HepG2 (cell line): Measurements from ENCODE around the gene TMEM38B. TPM values are rescaled to one million over a fixed set of nuclear protein-coding genes. Genes with fewer than 3 reads are reported as not detected.

ENCODE experiments used
- SMAD9 ChIP-seq: sonication (generic); formaldehyde crosslinking; IDR thresholded peaks from 2 replicates; pipeline ENCODE4 v1.5.1; 2020; ENCODE audit warnings: mild to moderate bottlenecking, missing genetic modification reagents
- ZNF282 ChIP-seq: fragments of 450-650 bp; IDR thresholded peaks from 2 replicates; pipeline ENCODE4 v1.6.1; 2018; ENCODE audit not compliant: partially characterized antibody
- polyA plus RNA-seq, 8 experiments: library from polyadenylated mRNA; depleted of rRNA in 3 of 8; stranded (reverse) in 7 of 8; unstranded in 1 of 8; fragments of >200 nt; fragmentation: Illumina TruSeq in 4 of 8; extraction: Trizol in 4 of 8; gene quantifications; 2 replicates each; pipeline versions ENCODE4 v1.2.1 to v1.2.3, GENCODE V29; 2011 to 2016; ENCODE audit warnings: low read depth in 4 of 8, missing spikeins in 1 of 8, mixed read lengths in 1 of 8; ENCODE audit not compliant: insufficient read depth in 1 of 8
- total RNA-seq, 5 experiments: library from RNA; depleted of rRNA; stranded (reverse); fragments of >200 nt; fragmentation: Illumina TruSeq; extraction: Trizol; gene quantifications; 2 replicates each; pipeline ENCODE4 v1.2.3, GENCODE V29; 2016; ENCODE audit warnings: low read depth in 1 of 5
- TF ChIP-seq, protein P1 (sequence below), 2 experiments: IDR thresholded peaks; 2 replicates each; pipeline ENCODE4 v1.6.1; 2011 to 2012; ENCODE audit warnings: low read length in 2 of 2, borderline replicate concordance in 1 of 2, low read depth in 1 of 2, mild to moderate bottlenecking in 1 of 2, moderate library complexity in 1 of 2
- TF ChIP-seq, protein P2 (sequence below), 2 experiments: sonication (generic) in 1 of 2; formaldehyde crosslinking in 1 of 2; IDR thresholded peaks; 2 replicates each; pipeline versions ENCODE4 v1.6.1 to v1.9.0; 2014 to 2022; ENCODE audit warnings: antibody characterized with exemption in 1 of 2, borderline replicate concordance in 1 of 2, inconsistent platforms in 1 of 2, low read depth in 1 of 2, missing genetic modification reagents in 1 of 2

TMEM38B gene
- total and polyA plus RNA-seq, 2 of the 13 experiments (the other 11 are each of a cell fraction or from before 2014, with no cell fraction given) = 13.4 to 32.4 TPM

DNA sequence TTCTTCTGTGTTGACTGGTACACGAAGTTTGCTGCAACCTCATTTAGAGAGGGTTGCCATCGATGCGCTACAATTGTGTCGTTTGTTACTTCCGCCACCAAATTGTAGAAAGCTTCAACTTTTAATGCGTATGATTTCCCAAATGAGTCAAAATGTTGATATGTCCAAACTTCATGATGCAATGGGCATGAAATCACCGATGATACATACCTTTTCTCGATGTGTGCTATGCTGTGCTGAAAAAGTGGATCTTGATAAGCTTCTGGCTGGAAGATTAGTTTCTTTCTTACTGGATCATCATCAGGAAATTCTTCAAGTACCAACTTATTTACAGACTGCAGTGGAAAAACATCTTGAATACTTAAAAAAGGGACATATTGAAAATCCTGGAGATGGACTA, 65.7 kb downstream of the TMEM38B start (continued):
- TF ChIP-seq, protein P1, sequence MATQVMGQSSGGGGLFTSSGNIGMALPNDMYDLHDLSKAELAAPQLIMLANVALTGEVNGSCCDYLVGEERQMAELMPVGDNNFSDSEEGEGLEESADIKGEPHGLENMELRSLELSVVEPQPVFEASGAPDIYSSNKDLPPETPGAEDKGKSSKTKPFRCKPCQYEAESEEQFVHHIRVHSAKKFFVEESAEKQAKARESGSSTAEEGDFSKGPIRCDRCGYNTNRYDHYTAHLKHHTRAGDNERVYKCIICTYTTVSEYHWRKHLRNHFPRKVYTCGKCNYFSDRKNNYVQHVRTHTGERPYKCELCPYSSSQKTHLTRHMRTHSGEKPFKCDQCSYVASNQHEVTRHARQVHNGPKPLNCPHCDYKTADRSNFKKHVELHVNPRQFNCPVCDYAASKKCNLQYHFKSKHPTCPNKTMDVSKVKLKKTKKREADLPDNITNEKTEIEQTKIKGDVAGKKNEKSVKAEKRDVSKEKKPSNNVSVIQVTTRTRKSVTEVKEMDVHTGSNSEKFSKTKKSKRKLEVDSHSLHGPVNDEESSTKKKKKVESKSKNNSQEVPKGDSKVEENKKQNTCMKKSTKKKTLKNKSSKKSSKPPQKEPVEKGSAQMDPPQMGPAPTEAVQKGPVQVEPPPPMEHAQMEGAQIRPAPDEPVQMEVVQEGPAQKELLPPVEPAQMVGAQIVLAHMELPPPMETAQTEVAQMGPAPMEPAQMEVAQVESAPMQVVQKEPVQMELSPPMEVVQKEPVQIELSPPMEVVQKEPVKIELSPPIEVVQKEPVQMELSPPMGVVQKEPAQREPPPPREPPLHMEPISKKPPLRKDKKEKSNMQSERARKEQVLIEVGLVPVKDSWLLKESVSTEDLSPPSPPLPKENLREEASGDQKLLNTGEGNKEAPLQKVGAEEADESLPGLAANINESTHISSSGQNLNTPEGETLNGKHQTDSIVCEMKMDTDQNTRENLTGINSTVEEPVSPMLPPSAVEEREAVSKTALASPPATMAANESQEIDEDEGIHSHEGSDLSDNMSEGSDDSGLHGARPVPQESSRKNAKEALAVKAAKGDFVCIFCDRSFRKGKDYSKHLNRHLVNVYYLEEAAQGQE (IDR thresholded peaks at IDR 0.05; ENCODE audit: borderline replicate concordance in 1 of 2, low read depth in 1 of 2, low read length in 2 of 2) = no peak
- TF ChIP-seq SMAD9 (no peak), ZNF282 (no peak)
- TF ChIP-seq, protein P2, sequence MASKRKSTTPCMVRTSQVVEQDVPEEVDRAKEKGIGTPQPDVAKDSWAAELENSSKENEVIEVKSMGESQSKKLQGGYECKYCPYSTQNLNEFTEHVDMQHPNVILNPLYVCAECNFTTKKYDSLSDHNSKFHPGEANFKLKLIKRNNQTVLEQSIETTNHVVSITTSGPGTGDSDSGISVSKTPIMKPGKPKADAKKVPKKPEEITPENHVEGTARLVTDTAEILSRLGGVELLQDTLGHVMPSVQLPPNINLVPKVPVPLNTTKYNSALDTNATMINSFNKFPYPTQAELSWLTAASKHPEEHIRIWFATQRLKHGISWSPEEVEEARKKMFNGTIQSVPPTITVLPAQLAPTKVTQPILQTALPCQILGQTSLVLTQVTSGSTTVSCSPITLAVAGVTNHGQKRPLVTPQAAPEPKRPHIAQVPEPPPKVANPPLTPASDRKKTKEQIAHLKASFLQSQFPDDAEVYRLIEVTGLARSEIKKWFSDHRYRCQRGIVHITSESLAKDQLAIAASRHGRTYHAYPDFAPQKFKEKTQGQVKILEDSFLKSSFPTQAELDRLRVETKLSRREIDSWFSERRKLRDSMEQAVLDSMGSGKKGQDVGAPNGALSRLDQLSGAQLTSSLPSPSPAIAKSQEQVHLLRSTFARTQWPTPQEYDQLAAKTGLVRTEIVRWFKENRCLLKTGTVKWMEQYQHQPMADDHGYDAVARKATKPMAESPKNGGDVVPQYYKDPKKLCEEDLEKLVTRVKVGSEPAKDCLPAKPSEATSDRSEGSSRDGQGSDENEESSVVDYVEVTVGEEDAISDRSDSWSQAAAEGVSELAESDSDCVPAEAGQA (IDR thresholded peaks at IDR 0.05; ENCODE audit: low read depth) = no peak
- TF ChIP-seq, protein P2 (CRISPR knock-in tag; IDR thresholded peaks at IDR 0.05; ENCODE audit: borderline replicate concordance) = no peak
